AG08396 (cell line): ENCODE data around the gene VPS37B.
"Not testable (repeated sequence)": the region's sequence is repeated elsewhere in the genome, so short reads cannot be mapped to it uniquely, and the experiment has no call there.

Source experiments
- DNase-seq: peaks from one replicate; pipeline ENCODE4 v3.0.0; 2012; ENCODE audit warnings: low spot score, mixed read lengths

Gene VPS37B

DNA sequence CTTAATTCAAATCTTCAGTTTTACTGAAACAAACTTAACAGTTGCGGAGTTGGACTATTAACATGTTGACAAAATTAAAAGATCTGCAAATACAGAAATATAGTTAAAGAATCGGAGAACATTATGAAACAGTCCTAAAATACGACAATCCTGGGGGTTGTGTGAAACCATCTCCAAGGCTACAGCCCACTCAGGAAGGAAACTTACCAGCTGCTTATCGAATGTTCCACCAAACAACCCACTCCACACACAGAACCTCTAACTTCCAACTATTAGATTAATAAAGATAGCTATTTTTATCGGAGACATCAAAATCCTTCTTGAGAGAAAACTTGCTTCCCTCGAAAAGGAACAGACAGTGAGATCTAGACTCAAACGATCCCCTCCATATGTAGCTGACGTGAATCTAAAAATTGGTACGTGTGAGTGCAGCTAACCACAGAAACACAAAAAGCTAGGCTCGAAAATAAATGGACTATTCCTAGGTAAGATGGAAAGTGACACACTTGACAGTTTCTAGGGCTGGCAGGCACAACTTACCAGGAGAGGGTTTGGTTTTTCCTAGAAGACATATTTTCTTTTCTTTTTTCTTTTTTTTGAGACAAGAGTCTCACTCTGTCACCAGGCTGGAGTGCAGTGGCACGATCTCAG lies 12.9 kb downstream of the VPS37B start:
- DNase-seq: no peak

DNA sequence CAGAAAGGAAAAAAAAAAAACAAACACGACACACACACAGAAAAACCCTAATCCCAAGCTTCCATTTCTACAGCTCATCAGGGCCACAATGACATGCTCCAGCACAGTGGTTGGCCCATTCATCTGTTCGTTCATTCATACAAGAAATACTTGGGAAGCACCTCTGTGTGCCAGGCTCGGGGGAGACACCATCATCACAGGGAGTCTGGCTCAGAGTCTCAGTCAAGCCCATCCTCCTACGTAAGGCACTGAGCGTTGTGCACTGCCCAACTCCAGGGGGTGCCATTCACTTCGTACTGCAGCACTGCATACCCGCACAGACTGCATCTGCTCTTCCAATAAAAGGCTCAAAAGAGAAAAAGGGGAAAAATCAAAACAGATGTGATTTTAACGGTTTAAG lies 15.3 kb downstream of the VPS37B start:
- peak; percentile 48 for DNase-seq

DNA sequence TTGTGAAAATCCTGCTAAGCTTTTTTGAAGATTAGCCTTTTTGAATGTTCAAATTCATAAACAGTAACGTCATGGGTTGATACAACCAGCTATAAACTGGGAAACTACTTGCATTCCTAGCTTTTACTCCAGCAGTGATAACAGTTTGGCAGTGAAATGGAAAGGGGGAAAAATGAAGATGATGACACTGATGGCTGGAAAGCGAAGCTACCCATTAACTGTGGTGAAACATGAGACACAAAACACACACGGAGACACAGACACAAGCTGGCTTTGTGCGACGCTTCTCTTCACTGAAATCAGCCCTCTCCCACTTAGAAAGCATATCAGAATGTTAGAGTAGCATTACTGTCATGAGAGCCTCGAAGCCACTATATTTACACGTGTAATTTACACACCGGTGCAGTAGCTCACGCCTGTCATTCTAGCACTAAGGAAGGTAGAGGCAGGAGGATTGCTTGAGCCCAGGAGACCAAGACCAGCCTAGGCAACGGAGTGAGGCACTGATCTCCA lies 15.7 kb downstream of the VPS37B start:
- DNase-seq: peak; percentile 47

DNA sequence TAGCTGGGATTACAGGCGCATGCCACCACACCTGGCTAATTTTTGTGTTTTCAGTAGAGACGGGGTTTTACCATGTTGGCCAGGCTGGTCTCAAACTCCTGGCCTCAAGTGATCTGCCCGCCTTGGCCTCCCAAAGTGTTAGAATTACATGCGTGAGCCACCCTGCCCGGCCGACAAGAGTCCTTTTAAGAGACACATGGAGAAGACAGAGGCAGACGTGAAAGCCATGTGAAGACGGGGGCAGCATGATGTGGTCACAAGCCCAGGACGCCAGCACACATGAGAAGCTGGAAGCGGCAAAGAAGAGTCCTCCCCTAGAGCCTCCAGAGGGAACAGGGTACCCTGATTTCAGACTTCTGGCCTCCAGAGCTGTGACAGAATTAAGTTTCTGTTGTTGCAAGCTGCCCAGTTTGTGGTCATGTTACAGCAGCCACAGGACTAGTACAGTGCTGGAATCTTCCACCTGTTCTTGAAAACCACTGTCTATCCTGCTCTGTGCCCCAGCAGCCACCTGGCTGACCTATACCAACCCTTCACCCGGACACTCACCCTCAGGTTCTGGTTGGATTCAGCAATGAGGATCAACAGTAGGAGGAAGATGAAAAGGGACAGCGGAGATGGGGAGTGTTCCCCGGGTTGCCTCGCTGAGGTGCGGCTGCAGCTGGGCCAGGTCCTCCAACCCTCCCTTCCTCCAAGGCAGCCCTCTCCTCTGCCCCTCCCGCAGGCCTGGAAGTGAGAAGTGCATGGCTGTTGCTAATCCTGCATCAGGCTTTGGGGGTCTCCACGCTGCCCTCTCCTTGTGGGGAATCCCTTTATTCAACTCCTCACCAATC lies 16.9 kb downstream of the VPS37B start:
- no peak for DNase-seq

DNA sequence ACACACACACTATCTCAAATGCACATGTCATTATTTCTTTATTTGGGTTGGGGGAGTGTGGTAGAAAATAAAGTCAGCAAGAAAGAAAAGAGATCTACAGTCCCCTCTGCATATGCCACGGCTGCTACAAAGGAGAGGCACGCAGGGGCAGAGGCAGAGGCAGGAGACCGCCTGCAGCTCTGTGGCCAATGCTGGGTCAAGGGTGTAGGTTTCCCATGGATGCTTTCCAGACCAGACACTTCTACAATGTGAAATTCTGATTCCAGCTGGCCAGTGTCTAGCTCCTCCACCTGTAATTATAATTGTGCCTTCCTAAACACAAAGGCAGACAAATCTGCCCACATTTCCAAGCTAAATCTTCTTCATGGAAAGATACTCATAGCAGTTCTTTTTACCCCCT lies 19.2 kb downstream of the VPS37B start:
- no peak for DNase-seq

DNA sequence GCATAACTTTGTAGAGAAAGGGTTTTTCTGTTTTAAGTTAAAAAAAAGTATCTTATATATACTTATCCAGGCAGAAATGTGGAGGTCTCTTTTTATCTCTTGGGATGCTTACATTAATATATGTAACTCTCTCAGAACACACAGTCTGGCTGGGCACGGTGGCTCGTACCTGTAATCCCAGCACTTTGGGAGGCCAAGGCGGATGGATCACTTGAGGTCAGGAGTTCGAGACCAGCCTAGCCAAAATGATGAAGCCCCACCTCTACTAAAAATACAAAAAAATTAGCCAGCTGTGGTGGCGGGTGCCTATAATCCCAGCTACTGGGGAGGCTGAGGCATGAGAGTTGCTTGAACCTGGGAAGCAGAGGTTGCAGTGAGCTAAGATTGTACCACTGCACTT lies 19.6 kb downstream of the VPS37B start:
- not testable (repeated sequence) for DNase-seq

DNA sequence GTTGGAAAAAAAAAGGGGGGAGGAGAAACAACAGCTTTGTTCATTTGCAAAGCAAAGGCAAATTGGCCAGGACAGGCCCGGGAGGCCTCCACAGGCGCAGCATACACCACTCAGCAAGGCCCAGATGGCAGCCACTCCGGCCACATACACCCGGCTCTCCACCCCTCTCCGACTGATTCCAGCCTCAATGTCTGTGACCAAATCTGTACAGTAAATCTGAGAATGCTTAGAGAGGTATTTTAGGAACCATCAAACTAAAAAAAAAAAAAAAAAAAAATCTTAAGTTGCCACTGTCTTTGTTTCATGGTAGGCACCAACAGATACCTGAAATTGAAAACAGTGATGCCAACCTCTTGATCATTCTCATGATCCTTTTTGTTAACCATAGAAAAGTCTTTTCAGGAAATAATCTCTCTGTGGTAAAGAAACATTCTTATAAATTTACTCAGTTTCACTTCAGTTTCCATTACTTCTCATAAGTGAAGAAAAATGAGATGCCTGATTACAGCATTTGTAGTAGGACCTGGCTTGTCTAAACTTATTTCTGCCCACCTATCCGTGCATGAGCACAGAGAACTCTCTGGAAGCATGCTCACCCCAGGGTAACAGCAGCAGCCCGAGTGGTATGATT lies 20.2 kb downstream of the VPS37B start:
- DNase-seq: no peak

DNA sequence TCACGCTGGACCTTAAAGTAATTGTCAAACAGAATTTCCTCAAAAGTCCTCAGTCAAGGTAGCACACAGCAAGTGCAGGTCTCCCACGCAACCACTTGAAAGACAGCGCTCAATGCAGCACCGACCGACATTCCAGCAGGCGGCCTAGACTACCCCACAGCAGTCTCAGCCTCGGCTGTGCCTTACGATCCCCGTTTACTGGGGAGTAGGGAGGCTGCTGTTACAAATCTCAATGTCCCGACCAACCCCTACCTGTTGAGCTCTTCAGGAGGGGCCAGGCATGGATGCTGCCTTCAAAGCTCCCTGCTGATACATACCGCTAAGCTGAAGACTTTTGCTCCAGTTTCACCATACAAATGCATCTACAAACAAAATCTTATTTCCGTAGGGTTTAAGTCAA lies 21.8 kb downstream of the VPS37B start:
- no peak for DNase-seq

DNA sequence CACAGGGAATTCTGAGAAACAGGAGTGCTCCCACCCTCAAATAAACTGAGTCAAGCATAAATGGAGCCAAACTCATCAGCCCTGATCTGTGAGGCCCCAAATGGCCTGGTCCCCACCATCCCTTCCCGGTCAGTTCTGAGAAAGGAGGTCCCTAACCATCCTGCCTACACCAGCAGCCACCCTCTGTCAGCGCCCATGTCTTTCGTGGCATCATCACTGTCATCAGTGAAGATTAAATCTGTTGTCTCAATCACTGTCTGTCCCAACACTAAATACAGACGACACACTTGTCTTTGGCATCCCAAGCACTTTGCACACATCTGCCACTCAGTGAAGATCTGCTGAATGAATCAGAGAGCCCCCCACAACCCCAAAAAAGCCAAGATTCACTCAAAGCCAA lies 22.4 kb downstream of the VPS37B start:
- no peak for DNase-seq

DNA sequence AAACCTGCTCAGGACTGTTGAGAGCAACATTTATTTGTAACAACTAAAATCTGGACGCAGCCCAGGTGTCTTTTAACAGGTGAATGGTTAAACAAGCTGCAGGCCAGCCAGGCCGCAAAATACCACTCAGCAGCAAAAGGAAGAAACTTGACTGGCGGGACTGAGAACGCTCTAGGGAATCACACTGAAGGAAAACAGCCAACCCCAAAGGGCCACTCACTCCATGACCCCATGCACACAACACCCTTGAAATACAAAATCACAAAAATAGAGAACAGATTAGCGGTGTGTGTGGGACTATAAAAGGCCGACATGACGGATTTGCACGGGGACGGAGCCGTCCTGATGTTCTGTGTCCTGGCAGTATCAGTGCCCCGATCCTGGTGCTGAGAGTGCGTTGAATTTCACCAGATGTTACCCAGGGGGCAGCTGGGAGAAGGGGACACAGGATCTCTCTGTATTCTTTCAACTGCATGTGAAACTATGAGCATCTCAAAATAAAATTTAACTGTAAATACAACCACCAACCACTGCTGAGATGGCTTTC lies 23.0 kb downstream of the VPS37B start:
- no peak for DNase-seq

DNA sequence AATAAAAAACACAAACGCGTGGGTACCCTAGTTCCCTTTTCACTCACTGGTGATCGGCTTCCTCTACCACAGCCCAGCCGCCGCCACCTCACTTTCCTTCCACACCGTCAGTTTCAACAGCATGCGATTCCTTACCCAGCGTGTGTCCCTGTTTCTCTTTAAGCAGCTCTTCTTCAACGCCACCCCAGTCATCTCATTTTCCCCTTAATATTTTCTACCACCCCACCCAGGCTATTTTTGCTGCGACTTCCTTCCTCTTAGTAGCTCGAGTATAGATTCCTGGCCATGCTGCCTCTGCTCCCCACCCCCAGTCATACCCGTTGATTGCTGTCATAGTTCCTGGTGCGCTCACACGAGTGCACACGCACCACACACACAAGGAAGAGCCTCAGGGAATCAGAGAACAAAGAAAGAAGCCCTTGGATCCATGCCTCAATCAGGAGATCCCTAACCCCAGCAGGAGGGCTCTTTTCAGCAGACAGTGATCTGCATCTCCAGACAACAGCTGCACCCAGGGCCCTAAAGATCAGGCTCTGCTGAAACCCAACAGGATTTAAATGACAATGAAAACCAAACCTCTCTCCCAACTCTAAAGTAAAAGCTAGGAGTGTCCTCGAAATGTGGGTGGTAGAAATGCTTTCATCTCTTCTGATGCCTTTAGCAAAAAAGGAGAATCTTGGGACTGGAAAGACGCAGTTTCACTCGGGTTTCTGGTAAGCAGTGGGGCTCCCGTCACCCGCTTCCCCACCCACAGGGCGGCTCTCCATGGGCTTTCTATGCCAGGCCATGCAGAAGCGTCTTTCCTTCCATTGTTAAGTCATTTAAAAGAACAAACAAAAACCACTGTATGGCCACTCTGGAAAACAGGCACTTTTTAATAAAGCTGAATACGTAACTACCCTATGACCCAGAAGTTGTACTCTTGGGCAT lies 23.8 kb downstream of the VPS37B start:
- peak; percentile 81 for DNase-seq

DNA sequence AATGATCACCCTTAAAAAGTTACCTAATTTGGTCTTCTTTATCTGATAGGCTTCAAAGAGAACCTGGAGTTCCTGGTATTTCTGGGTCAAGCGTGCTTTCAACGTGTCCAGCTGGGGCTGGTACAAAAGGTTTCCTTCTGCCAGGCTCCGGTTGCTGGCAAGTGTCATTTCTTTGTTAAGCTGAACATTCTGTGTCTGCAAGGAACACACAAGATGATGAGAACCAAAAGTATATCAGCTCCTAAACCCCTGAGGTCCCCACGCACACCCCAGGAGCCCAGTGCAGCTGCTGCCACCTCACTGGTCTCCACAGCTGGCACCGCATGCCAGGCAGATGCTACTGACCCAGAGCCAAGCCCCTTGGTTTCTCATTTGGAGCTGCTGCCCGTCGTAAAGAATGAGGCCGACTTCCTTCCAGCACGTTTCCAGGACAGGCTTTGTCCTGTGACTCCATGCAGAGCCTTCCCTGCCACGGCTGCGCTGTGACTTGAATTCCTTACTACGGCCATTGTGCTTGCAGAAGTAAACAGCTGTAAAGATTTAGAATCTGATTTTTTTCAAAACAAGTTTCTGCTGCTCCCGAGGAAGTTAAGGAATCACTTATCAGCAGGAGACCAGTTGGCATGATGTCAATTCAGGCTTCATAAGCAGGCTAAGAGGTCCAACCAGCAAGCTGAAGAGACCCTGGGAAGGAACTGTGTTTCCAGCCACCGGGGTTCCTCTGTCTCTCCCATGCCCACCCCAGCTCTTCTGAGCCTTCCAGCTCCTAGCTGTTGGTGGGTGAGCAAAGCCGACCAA lies 24.9 kb downstream of the VPS37B start:
- DNase-seq: no peak

DNA sequence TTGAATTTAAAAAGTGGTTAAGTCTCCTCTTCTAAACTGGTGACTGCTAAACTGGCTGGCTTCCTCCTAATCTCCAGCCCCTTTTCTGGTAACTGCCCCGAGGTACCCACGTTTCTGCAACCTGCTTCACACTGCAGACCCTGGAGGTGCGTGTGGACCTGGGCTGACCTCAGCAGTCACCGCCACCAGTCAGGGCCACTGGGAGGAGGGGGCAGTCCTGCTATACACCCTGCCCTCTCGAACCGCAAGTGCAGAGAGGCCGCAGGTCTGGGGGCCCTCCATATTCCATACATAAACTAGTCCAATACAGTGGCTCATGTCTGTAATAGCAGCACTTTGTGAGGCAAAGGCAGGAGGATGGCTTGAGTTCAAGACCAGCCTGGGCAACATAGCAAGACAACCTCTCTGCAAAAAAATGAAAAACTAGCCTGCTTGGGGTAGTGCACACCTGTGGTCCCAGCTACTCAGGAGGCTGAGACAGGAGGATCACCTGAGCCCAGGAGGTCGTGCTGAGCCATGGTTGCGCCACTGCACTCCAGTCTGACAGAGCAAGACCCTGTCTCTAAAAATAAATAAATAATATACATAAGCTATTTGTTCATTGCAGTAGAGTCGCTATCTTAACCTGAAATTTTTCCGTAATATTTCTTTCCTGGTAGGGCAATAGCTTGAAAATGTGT lies 25.6 kb downstream of the VPS37B start:
- DNase-seq: no peak

DNA sequence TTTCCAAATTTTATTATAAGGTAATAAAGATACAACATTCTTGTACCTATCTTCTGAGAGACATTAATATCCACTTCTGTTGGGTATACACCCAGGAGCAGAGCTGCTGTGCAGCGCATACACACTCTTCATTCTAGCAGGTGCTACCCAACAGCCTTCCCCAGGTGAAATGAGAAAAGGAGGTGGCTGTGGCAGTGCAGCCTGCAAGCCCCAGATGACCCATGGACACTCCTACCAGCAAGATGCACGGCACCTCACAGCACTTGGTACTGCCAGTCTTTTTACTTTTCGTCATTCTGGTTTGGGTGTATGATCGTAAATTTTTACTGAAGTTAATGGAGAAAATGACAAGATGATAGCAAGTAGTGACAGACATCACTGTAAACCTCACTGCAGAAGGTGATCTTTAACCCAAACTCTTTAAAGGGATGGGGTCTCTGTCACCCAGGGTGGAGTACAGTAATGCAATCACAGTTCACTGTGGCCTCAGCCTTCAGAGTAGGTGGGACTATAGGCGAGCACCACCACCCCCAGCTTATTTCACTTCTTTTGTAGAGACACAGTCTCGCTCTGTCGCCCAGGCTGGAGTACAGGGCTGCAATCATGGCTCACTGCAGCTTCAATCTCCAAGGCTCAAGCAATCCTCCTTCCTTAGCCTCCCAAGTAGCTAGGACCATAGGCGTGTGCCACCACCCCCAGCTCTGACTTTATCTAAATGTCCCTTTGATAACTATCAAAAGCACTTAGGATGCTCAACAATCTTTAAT lies 26.5 kb downstream of the VPS37B start:
- no peak for DNase-seq

DNA sequence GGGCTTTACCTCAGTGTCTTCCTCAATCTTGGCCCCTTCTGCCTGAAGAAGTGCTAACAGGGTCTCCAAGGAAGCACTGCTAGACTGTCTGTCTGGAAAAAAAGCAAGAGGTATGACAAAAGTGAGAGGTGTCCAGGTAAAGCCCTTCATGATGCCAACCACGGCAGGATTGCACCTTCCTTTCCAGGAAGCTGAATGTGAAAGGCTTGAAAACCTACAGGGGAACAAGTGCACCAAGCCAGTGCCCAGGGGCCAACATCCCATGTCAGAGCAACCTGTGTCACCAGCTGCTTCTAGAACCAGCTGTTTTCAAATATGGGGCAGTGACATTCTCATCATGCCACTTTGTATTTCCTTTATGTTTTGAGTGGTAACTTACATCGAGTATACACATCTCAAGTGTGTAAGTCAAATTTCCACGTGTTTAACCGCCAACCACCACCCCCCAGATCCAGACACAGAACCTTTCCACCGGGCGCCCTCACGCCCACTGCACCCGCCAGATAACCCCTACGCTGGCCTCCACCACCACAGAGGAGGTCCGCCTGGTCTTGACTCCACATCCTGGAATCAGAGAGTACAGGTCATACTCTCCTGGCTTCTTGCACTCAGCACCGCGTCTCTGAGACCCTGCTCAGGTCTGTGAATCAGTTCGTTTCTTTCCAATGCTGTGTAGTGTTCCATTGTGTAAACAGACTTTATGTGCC lies 27.3 kb downstream of the VPS37B start:
- no peak for DNase-seq

DNA sequence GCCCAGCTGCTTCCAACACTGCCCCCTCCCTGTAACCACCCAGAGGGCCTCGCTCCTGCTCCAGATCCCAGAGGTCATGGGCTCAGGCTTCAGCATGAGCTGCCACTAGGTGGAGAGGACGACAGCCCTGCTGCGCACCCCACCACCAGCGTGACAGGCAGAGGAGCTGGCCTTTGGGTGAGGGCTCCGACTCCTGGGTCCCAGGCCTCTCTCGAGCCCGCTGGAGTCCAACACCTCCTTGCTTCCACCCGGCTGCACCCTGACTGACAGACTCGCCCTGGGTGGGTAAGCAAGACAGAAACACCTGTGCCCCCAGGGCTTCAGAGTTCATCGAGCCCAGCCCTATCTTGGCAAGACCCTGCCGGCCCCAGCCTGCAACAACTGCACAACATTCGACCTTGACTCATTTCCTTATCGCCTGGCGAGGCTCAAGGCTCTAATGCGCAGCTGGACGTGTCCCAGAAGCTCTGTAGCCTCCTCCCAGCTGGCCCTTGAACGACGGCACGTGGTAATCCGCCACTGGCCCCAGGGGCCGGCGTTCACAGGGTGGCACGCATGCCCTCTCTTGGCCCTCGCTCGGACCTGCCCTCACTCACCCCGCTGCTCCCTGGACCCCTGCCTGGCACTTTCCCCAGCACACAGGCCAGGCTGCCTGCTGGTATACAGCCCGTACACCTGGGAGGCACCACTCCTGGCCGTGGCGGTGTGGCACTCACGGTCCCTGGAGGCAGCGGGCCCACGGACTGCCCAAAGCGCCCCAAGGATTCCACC lies 28.0 kb downstream of the VPS37B start:
- no peak for DNase-seq

DNA sequence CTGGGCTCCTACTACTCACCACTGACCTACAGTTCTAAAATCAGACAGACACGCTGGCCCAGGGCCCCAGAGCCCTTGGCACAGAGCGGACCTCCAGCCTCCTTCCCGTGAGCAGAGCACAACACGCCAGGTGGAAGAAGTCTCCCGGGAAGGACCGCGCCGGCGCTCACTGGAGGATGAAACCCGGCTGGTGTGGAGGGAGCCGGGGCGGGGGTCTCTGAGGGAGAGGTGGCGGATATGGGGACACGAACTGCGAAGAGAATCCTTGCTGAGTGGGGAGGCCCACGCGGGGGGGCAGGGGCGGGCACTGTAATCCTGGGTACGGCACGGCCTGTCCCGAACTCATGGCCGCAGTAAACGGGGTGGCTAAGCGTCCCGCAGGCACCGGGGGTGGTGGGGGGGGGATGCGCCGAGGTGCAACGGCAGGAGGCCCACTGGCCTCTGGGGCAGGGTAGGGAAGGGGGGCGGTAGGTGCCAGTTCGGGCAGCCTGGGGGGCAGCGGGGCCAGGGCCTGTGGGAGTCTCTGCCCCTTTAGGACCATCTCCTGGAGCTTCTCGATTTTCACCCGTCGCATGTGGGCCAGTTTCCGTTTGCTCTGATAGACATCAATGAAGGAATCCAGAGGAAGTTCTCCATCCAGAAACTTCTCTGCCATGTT lies 28.8 kb downstream of the VPS37B start:
- no peak for DNase-seq
